LNCaP clone FGC (cell line): ENCODE measurements around the gene RBM39.

ENCODE experiments used
- DNase-seq: peaks from one replicate; pipeline ENCODE4 v3.0.0-alpha.2; 2011; ENCODE audit warnings: low read depth
- H3K4me3 ChIP-seq: 2 replicates; pipeline ENCODE4 v1.5.1; 2011; ENCODE audit warnings: mild to moderate bottlenecking, low read depth, low read length, control low read depth
- CTCF ChIP-seq: IDR thresholded peaks from 2 replicates; pipeline ENCODE4 v1.5.1; 2012; ENCODE audit warnings: mild to moderate bottlenecking; ENCODE audit not compliant: control insufficient read depth, insufficient read depth; ENCODE audit errors: extremely low read depth

The RBM39 gene

GRCh38 chr20:35699957-35700624 lies 42.0 kb downstream of the RBM39 start:
- no peak for DNase-seq
- TF ChIP-seq CTCF = no peak
- H3K4me3 ChIP-seq = peak overlapping the region; percentile 96

DNA sequence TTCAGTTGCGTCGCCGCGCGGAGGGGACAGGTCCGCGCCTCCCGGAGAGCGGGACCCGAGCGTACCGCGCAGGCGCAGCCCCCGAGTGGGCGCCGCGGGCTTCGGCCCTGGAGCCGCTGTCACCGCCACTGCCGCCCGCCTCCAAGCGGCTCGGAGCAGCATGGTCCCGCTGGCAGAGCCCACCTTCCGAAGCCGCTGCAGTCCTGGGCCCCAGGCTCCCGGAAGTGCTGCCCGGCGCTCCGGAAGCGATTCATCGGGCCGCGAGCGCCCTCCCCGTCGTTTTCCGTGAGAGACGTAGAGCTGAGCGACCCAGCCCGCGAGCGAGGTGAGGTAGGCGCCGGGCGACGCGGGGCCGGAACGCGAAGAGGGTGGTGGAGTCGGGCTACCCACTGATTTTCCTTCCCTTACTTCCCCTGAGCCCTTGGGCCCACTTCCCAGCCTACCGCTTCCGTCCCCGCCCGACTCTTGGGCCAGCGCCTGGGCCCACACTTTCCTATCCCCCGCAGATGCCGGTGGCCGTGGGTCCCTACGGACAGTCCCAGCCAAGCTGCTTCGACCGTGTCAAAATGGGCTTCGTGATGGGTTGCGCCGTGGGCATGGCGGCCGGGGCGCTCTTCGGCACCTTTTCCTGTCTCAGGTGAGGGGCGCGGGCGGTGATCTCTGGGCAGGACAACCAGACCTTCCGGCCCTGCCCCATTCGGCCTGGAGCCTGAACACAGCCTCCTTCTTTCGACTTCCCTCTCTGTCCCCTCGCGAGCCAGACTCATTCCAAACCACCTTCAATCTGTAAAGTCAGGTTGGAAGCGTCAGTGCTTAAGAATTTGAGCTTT lies 42.7 kb downstream of the RBM39 start, which contains the start of the genes NFS1 and ROMO1:
Gene NFS1 (minus strand): TSS at position 226 of the 830 bp plus-strand sequence. CDS start 64 bp downstream, at position 162.
Gene ROMO1 (plus strand): TSS at position 279 of the 830 bp plus-strand sequence. CDS start 228 bp downstream, at position 507.
- peak within 1 kb of the TSS; percentile 96 for H3K4me3 ChIP-seq
- peak; percentile 36 for DNase-seq
- TF ChIP-seq CTCF = peak; percentile 35; the same call in 1 of the 2 replicates

- TF ChIP-seq CTCF = no peak
- DNase-seq = no peak
- H3K4me3 ChIP-seq = peak overlapping the region; percentile 96
These were observed 43.5 kb downstream of the RBM39 start for GRCh38 chr20:35698298-35699126.

- TF ChIP-seq CTCF = no peak
- H3K4me3 ChIP-seq = peak overlapping the region; percentile 96
- DNase-seq = no peak
These were observed 44.3 kb downstream of the RBM39 start for GRCh38 chr20:35697696-35698297.

GRCh38 chr20:35695978-35696377 lies 46.1 kb downstream of the RBM39 start:
- H3K4me3 ChIP-seq = no peak overlapping the region
- no peak for DNase-seq
- TF ChIP-seq CTCF = no peak

GRCh38 chr20:35695245-35695749 lies 46.8 kb downstream of the RBM39 start:
- DNase-seq = no peak
- no peak overlapping the region for H3K4me3 ChIP-seq
- no peak for TF ChIP-seq CTCF
